NCI-H1092 treated with DMSO at 0.1 percent for 48 hours (cell line): Measurements from ENCODE around the gene SH3RF1.

Source experiments
- DNase-seq: peaks from one replicate; lab custom pipeline; 2025; lab: John Stamatoyannopoulos, UW

The SH3RF1 gene

DNA sequence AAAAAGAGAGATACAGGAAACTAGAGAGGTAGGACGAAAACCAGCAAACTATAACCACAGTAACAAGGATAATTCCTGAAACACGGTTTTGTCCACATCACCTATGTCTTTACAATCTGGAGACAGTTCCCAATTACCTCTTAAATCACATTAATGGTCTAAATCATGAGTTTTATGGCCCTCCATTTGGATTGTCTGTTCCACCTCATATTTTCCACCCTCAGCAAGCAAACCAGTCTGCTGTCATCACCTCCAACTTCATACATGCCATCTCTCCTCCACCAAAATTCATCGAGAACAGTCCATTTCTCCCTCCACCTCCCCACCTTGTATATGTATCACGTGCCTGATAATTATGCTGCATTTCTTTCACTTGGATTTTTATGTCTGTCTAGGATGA lies 107.3 kb downstream of the SH3RF1 start:
- DNase-seq, result no peak

- DNase-seq, result no peak
These were observed 109.9 kb downstream of the SH3RF1 start for GRCh38 chr4:169160825-169161224.

DNA sequence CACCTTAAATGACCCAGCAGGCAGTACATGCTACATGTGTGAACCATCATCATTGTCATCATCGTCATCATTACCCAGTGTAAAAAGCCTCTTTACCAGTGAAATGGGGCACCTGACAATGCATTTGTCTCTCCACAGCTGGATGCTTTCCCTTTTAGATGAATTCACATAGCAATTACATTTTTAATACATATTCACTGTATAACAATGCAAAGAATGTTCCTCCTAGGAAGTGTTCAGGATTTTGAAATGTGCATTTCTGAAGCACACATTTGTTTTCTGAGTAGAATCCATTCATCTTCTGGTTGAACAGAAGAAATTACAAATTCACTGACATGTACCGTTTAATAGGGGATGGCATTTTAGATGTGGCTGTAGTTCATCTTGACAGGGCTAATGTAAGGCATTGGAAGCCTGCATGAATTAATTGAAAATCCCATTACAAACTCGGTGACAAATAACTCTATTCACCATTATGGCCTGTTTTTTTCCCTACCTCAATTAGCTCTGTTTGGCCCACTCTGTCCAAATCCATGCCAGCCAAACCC lies 111.1 kb downstream of the SH3RF1 start:
- no peak for DNase-seq

DNA sequence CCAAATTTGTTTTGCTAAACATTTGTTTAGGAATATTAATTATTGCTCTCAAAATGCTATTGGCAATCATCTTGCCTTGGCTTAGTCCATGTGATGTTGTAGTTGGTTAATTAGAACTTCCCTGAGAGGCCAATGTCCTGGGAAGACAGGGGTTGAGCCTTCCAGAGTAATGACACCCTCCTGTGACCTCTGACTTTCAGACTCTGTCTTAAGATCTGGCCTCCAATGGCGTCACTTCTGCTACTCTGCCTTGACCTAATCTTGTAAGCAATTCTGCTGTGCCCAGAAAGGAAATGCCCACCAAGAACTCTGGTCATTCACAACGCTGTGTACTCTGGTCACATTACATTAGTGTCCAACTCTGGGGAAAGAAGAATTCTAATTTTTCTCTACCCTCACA lies 111.9 kb downstream of the SH3RF1 start:
- no peak for DNase-seq

DNA sequence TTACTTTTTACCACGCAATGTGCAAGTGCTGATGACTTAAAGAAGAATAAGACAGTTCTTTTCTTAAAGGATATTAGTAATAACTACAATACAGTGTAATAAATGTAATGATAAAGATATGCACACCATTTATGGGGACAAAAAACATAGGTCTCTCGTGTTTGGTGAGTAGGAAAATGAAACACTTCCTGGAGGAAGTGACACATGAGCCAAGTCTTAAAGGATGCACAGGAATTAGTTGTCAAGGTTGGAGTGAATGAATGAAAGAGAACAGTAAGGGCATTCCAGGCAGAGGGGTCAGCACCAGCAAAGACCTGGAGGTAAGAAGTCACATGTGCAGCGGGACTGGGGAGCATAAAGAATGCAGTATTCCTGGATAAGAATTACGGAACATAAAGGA lies 112.7 kb downstream of the SH3RF1 start:
- no peak for DNase-seq

DNA sequence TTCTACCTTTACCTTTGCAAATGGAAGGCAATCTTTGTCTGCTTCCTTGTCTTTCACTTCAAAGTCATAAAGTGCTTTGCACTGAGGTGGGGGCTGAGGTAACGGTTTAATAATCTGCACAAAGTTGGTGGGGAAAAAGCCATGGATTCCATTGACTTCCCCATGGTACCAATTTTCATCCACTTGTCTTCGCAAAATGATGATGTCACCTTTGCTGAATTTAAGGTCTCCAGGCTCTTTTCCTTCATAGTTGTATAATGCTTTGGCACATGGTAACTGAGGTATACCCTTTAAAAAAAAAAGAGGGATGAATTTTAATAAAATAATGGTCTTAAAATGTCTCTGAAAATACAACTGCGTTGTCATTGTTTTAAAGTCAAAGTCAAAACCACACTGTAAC lies 114.4 kb downstream of the SH3RF1 start:
- no peak for DNase-seq

GRCh38 chr4:169154121-169154520 lies 116.6 kb downstream of the SH3RF1 start:
- DNase-seq, result no peak

GRCh38 chr4:169153481-169154087 lies 117.2 kb downstream of the SH3RF1 start:
- DNase-seq, result no peak

DNA sequence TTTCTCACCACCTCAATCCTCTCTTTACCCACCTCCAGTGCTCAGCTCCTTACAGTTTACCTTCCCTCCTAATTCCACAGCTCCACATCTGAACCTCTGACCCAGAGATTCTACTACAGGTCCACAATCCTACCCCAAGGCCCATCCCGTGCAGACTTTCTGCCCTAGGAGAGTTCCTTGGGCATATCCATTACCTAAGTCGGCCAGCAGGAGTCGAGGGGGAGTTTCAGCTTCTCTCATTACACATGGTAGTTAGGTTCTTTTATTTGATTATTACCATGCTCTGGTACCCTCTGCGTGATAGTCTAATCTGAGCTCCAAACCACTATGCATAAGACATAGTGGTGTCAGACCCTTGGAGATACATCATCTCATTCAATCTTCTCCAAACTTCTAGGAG lies 117.9 kb downstream of the SH3RF1 start:
- DNase-seq, result no peak

DNA sequence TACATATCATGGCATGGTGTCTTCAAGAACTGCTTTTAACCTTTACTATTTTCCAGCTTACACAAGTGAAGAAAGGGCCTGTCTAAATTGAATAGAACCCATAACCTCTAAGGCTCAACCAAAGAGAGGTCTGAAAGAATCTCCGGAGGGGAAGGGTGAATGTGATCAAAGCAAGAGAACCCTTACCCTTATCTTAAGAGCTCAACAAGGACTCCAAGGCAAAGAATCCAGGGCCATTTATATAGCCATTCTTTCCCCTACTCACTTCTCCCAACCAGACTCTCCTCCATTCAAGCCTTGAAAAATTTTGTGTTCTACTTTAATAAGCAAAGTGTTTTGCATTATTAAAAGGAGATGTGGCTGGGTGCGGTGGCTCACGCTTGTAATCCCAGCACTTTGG lies 118.7 kb downstream of the SH3RF1 start:
- DNase-seq, result no peak

GRCh38 chr4:169151671-169152070 lies 119.1 kb downstream of the SH3RF1 start:
- no peak for DNase-seq

GRCh38 chr4:169150806-169151205 lies 120.0 kb downstream of the SH3RF1 start:
- no peak for DNase-seq

DNA sequence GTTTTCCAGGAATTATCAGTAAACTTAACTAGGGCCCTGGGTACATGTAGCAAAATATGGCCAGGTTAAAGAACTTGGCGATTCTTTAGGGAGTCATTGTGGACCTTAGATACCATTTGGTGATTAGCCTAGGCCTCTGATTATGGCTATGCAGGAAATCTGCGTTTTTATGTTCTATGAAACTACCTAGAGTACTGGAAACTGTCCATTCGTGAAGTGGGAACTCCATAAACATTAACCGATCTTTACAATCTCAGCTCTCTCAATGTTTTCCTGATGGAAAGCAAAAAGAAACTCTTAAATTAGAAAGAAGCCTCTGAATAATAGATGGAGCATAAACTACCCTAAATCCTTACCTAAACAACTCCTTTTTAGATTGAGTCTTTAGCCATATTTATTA lies 121.9 kb downstream of the SH3RF1 start:
- no peak for DNase-seq

GRCh38 chr4:169147191-169147590 lies 123.6 kb downstream of the SH3RF1 start:
- DNase-seq, result no peak

- no peak for DNase-seq
These were observed 126.6 kb downstream of the SH3RF1 start for GRCh38 chr4:169144061-169144600.

DNA sequence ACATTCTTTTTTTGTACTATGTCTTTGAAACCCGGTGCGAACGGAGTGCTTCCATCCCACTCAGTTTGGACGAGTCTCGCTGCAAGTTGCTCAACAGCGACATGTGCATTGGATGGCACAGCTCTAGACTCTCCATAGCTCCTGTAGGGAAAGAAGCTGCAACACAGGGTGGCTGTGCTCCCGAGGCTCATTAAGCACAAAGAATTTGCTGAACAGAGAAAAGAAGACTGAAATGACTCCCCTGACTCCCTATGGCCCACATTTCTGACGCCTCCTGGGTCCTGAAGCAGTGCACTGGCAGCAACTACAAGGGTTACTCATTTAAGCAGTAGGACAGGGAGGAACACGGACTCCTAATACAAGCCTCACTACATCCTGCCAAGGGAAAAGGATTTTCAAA lies 127.4 kb downstream of the SH3RF1 start:
- no peak for DNase-seq

GRCh38 chr4:169142906-169143305 lies 127.8 kb downstream of the SH3RF1 start:
- DNase-seq, result no peak

- DNase-seq, result no peak
These were observed 128.4 kb downstream of the SH3RF1 start for GRCh38 chr4:169142391-169142790.

GRCh38 chr4:169139021-169139420 lies 131.7 kb downstream of the SH3RF1 start:
- DNase-seq, result no peak

GRCh38 chr4:169137558-169137920 lies 133.2 kb downstream of the SH3RF1 start:
- DNase-seq, result no peak

GRCh38 chr4:169136796-169137557 lies 133.8 kb downstream of the SH3RF1 start:
- DNase-seq, result no peak

DNA sequence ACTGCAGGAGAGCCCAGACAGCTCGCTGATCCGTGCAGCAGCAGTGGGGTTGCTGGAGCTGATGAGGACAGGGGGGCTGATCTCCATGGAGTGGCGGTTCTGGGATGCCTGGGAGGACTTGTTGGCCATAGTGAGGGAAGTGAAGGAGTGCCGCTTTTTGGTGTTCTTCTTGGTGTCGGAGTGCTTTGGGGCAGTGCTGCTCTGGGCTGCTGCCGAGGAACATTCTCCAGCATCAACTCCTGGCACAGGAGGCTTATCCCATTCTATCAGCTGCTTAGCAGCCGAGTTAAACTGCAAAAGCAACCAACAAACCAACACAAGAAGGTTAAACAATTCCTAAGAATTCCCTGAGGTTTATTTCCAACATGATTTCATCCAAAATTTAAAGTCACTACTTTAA lies 134.4 kb downstream of the SH3RF1 start:
- DNase-seq, result no peak

DNA sequence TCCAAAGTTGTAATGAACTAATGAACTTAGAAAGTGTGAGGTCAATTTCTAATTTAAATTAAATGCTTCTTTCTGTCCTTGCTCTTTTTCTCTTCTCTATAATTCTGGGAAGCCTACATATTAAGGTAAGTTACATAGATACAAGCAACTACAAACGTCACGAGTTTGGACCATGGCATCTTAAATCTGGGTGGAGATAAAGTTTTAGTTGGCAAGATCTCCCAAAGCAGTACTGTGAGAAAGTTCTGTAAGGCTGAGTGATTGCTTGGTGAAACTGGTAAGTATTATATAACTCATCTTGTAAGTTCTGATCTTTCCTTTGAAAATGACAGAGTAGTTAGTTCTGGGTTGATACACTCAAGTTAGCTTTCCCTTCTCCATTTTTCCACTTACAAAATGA lies 135.0 kb downstream of the SH3RF1 start:
- no peak for DNase-seq
